NOMO-1 treated with DMSO at 0.1 percent for 48 hours (cell line): ENCODE results near the gene FBXO11.
A peak's percentile ranks its signal among the peaks of the same experiment; 100 is the strongest.

ENCODE experiments used
- DNase-seq: peaks from one replicate; lab custom pipeline; 2025; ENCODE audit not compliant: unreplicated experiment; lab: John Stamatoyannopoulos, UW

FBXO11 gene

GRCh38 chr2:47798631-47799030 is 107.7 kb downstream of the FBXO11 start:
- peak; percentile 92 for DNase-seq

GRCh38 chr2:47796090-47796697 is 110.1 kb downstream of the FBXO11 start:
- no peak for DNase-seq

- DNase-seq = peak; percentile 74
Observed at GRCh38 chr2:47785986-47786385, 120.3 kb downstream of the FBXO11 start.

GRCh38 chr2:47784352-47784851 is 121.9 kb downstream of the FBXO11 start:
- DNase-seq = no peak

- peak; percentile 51 for DNase-seq
Observed at GRCh38 chr2:47783486-47784351, 122.6 kb downstream of the FBXO11 start.

GRCh38 chr2:47782671-47783485 is 123.4 kb downstream of the FBXO11 start, which contains the start of gene MSH6:
TSS of gene MSH6 (plus strand) at chr2:47783145. CDS start at chr2:47783234, 89 bp downstream.
- peak; percentile 85 for DNase-seq

GRCh38 chr2:47782381-47782670 is 124.0 kb downstream of the FBXO11 start:
- no peak for DNase-seq

GRCh38 chr2:47779426-47779790 is 126.9 kb downstream of the FBXO11 start:
- DNase-seq = no peak

- DNase-seq = no peak
Observed at GRCh38 chr2:47778698-47779425, 127.4 kb downstream of the FBXO11 start.

- no peak for DNase-seq
Observed at GRCh38 chr2:47777277-47777937, 128.9 kb downstream of the FBXO11 start.

GRCh38 chr2:47774567-47774966 is 131.7 kb downstream of the FBXO11 start:
- no peak for DNase-seq

GRCh38 chr2:47772343-47772742 is 134.0 kb downstream of the FBXO11 start:
- DNase-seq = no peak

- no peak for DNase-seq
Observed at GRCh38 chr2:47771211-47771610, 135.1 kb downstream of the FBXO11 start.

- DNase-seq = no peak
Observed at GRCh38 chr2:47769318-47769717, 137.0 kb downstream of the FBXO11 start.

GRCh38 chr2:47767880-47768609 is 138.3 kb downstream of the FBXO11 start:
- DNase-seq = no peak

GRCh38 chr2:47767497-47767844 is 138.8 kb downstream of the FBXO11 start:
- no peak for DNase-seq

GRCh38 chr2:47751856-47752414 is 154.4 kb downstream of the FBXO11 start:
- DNase-seq = no peak

GRCh38 chr2:47747878-47748277 is 158.4 kb downstream of the FBXO11 start:
- DNase-seq = no peak

GRCh38 chr2:47744074-47744473 is 162.2 kb downstream of the FBXO11 start:
- DNase-seq = no peak

GRCh38 chr2:47741637-47742036 is 164.7 kb downstream of the FBXO11 start:
- DNase-seq = no peak
